GM12801 (cell line): Measurements from ENCODE around the gene PELI2.

Source experiments
- TF ChIP-seq, protein P1 (sequence below): IDR thresholded peaks from one replicate; pipeline ENCODE4 v1.5.1; 2011; ENCODE audit warnings: control low read depth; ENCODE audit not compliant: insufficient read length; ENCODE audit errors: extremely low read depth

The PELI2 gene

DNA sequence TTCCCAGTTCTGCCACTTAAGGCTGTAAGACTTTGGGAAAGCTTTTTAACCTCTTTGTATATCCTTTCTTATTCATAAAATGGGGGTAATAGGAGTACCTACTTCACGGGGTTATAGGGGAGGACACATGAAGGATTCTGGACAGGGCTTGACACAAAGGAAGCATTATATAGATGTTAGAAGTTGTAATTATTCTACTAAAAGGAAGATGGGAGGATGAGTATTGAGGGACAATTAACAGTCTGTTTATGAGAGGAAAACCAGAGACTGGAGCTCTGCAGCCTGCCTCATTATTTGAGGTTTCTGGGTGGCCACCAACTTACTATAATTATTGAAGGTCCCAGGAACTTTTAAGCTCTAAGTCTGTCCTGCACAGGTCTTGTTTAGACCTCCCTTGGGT is 34.0 kb downstream of the PELI2 start:
- TF ChIP-seq, protein P1, sequence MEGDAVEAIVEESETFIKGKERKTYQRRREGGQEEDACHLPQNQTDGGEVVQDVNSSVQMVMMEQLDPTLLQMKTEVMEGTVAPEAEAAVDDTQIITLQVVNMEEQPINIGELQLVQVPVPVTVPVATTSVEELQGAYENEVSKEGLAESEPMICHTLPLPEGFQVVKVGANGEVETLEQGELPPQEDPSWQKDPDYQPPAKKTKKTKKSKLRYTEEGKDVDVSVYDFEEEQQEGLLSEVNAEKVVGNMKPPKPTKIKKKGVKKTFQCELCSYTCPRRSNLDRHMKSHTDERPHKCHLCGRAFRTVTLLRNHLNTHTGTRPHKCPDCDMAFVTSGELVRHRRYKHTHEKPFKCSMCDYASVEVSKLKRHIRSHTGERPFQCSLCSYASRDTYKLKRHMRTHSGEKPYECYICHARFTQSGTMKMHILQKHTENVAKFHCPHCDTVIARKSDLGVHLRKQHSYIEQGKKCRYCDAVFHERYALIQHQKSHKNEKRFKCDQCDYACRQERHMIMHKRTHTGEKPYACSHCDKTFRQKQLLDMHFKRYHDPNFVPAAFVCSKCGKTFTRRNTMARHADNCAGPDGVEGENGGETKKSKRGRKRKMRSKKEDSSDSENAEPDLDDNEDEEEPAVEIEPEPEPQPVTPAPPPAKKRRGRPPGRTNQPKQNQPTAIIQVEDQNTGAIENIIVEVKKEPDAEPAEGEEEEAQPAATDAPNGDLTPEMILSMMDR = no peak

DNA sequence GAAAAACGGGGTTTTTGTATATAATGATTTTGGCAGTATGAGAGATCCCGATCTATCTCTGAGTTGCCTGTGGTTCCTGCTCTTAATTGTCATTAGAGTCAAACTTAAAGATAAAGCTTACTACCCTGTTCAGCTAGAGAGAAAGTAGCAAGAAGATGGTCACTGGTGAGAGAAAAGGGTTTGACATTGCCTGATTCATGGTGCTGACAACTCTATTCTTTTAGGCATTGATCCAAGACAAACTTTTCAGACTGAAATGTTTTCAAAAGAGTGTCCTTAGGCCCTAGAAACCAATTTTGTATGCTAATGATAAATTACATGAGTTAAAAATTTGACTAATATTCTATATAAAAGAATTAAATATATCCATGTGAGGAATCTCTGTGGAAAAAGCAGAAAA is 35.1 kb downstream of the PELI2 start:
- TF ChIP-seq, protein P1 = no peak

DNA sequence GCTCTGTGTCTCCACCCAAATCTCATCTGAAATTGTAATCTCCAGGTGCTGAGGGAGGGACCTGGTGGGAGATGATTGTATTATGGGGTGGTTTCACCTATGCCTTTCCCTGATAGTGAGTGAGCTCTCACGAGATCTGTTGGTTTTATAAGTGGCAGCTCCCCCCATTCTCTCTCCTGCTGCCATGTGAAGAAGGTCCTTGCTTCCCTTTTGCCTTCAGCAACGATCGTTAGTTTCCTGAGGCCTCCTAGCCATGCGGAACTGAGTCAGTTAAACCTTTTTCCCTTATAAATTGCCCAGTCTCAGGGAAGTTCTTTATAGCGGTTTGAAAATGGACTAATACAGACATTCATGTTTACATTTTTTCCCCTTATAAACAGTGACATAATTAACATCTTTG is 36.1 kb downstream of the PELI2 start:
- TF ChIP-seq, protein P1 = no peak

- TF ChIP-seq, protein P1 = no peak
These were observed 37.9 kb downstream of the PELI2 start for GRCh38 chr14:56156096-56156495.

DNA sequence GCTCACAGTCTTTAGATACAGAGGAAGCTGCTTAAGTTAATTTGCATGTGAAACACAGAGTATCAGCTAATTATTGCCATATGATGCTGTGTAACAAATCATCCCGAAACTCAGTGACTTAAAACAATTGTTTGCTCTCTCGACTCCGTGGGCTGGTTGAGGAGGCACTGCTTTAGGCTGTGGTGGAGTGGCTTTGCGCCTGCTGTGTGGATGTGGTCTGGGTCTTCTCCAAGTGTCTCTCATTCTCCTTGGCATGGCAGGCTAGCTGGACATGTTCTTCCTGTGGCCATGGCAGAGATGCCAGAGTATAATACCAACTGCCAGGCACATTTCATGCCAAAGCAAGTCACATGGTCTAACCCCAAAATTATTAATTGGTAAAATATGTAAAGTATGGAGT is 40.9 kb downstream of the PELI2 start:
- TF ChIP-seq, protein P1 = no peak

GRCh38 chr14:56160088-56160487 is 41.9 kb downstream of the PELI2 start:
- TF ChIP-seq, protein P1 = no peak

- TF ChIP-seq, protein P1 = no peak
These were observed 43.4 kb downstream of the PELI2 start for GRCh38 chr14:56161658-56162057.

- TF ChIP-seq, protein P1 = no peak
These were observed 44.3 kb downstream of the PELI2 start for GRCh38 chr14:56162476-56162875.
